Sigmoid colon (tissue), 7 donors: Measurements from ENCODE around the gene KLHL35. TPM values are rescaled to one million over a fixed set of nuclear protein-coding genes. Genes with fewer than 3 reads are reported as not detected.

Experiments used
- DNase-seq: peaks from one replicate; pipeline ENCODE4 v3.0.0-alpha.2; 2019
- H3K27ac ChIP-seq, 4 donors: fragments of 200-600 bp; sonication (generic); one replicate each; pipeline ENCODE4 v1.5.1; 2016 to 2019; ENCODE audit warnings: mild to moderate bottlenecking in 1 of 4
- H3K27me3 ChIP-seq, 3 donors: fragments of 200-600 bp; sonication (generic); one replicate each; pipeline ENCODE4 v1.5.1; 2019; ENCODE audit warnings: mild to moderate bottlenecking in 1 of 3
- H3K36me3 ChIP-seq, 4 donors: fragments of 200-600 bp; sonication (generic); one replicate each; pipeline ENCODE4 v1.5.1; 2016 to 2019
- H3K4me1 ChIP-seq, 4 donors: fragments of 200-600 bp; sonication (generic); one replicate each; pipeline ENCODE4 v1.5.1; 2017 to 2019
- H3K4me3 ChIP-seq, 4 donors: fragments of 200-600 bp; sonication (generic); one replicate each; pipeline ENCODE4 v1.5.1; 2017 to 2019; ENCODE audit warnings: mild to moderate bottlenecking in 2 of 4, moderate library complexity in 1 of 4
- H3K9me3 ChIP-seq, 4 donors: fragments of 200-600 bp in 3 of 4; sonication (generic) in 3 of 4; one replicate each; pipeline versions ENCODE4 v1.5.1 to v1.6.1; 2013 to 2019
- CTCF ChIP-seq, 4 experiments: fragments of 450-650 bp in 3 of 4; fragments of 200-600 bp in 1 of 4; IDR thresholded peaks; one replicate each; pipeline ENCODE4 v1.5.1; 2016 to 2019; ENCODE audit warnings: antibody characterized with exemption in 4 of 4, mild to moderate bottlenecking in 3 of 4, moderate library complexity in 2 of 4
- EP300 ChIP-seq, 4 donors: sonication (generic); formaldehyde crosslinking; IDR thresholded peaks; one replicate each; pipeline ENCODE4 v1.6.1; 2017; ENCODE audit warnings: antibody characterized with exemption in 4 of 4
- POLR2A ChIP-seq, 2 donors: fragments of 450-650 bp; IDR thresholded peaks; one replicate each; pipeline ENCODE4 v1.6.1; 2016; ENCODE audit warnings: antibody characterized with exemption in 2 of 2, mild to moderate bottlenecking in 2 of 2, moderate library complexity in 2 of 2
- POLR2AphosphoS5 ChIP-seq, 4 donors: sonication (generic); formaldehyde crosslinking; IDR thresholded peaks; one replicate each; pipeline ENCODE4 v1.6.1; 2017; ENCODE audit warnings: antibody characterized with exemption in 4 of 4
- WGBS, 2 donors: extraction: QIAGEN DNeasy Blood & Tissue Kit; methylation state at CpG; one replicate each; pipeline ENCODE4 v1.1.7; 2013; 5-methylcytosine and 5-hydroxymethylcytosine counted together
- intact Hi-C: fragments of 100-400 bp; cut with DNase I; formaldehyde crosslinking; loops from one replicate; pipeline ENCODE4 v1.15.1; 2023
- polyA plus RNA-seq, 3 donors: library from polyadenylated mRNA; stranded (reverse); fragments of 200-250 nt; gene quantifications; one replicate each; pipeline ENCODE4 v1.2.3, GENCODE V29; 2013
- total RNA-seq, 4 donors: library from RNA; depleted of rRNA; stranded (reverse); fragments of >200 nt; gene quantifications; one replicate each; pipeline ENCODE4 v1.1.0, GENCODE V29; 2016
- donor health status: healthy with polysubstance abuse.
- donor health status: Bipolar disorder and iron deficiency.
- donor health status: healthy.

The KLHL35 gene
- total and polyA plus RNA-seq, 7 donors, result 0.41 to 1.1 (median 0.81) TPM; not detected in 4

- WGBS, 2 donors, result 86 to 88% methylated on average over 10 of the region's 10 CpGs
- Histone ChIP-seq H3K4me1 (peaks cover 0 to 16% (median 4%) of the 10 kb centered on the region in 4 donors), H3K36me3 (no peaks in the 10 kb centered on the region), H3K27me3 (no peaks in the 10 kb centered on the region), H3K4me3 (no peak overlapping the region), H3K27ac (no peak overlapping the region), H3K9me3 (no peaks in the 10 kb centered on the region)
- TF ChIP-seq POLR2A (IDR thresholded peaks at IDR 0.05) (no peak), POLR2AphosphoS5 (IDR thresholded peaks at IDR 0.05) (no peak), CTCF (IDR thresholded peaks at IDR 0.05) (no peak), EP300 (IDR thresholded peaks at IDR 0.05) (no peak)
- DNase-seq, result no peak
- intact Hi-C loops, result no loop called here
These were observed 47.5 kb upstream of the KLHL35 start for GRCh38 chr11:75480185-75481175.

GRCh38 chr11:75479597-75480145 is 46.7 kb upstream of the KLHL35 start:
- WGBS, 2 donors, result 79 to 86% methylated on average over 4 of the region's 4 CpGs
- DNase-seq, result no peak
- Histone ChIP-seq H3K4me3 (no peak overlapping the region), H3K4me1 (peaks cover 0 to 20% (median 10%) of the 10 kb centered on the region in 4 donors), H3K36me3 (no peaks in the 10 kb centered on the region), H3K27me3 (no peaks in the 10 kb centered on the region), H3K9me3 (no peaks in the 10 kb centered on the region), H3K27ac (no peak overlapping the region)
- intact Hi-C loops, result no loop called here
- TF ChIP-seq POLR2AphosphoS5 (IDR thresholded peaks at IDR 0.05) (no peak), EP300 (IDR thresholded peaks at IDR 0.05) (no peak), CTCF (IDR thresholded peaks at IDR 0.05) (no peak), POLR2A (IDR thresholded peaks at IDR 0.05) (no peak)

- no peak overlapping the region for H3K4me3 ChIP-seq
- WGBS, 2 donors, result 77 to 87% methylated on average over 5 of the region's 5 CpGs
These were observed 46.0 kb upstream of the KLHL35 start for GRCh38 chr11:75478783-75479596.

GRCh38 chr11:75477614-75477935 is 44.6 kb upstream of the KLHL35 start:
- no peak overlapping the region for H3K27ac ChIP-seq
- no peaks in the 10 kb centered on the region for H3K36me3 ChIP-seq
- no peak overlapping the region for H3K4me3 ChIP-seq
- no peaks in the 10 kb centered on the region for H3K27me3 ChIP-seq
- TF ChIP-seq CTCF (IDR thresholded peaks at IDR 0.05) (no peak), POLR2A (IDR thresholded peaks at IDR 0.05) (no peak), EP300 (IDR thresholded peaks at IDR 0.05) (no peak), POLR2AphosphoS5 (IDR thresholded peaks at IDR 0.05) (no peak)
- 88 to 89% methylated on average over 12 of the region's 12 CpGs for WGBS, 2 donors
- no peak for DNase-seq
- H3K9me3 ChIP-seq, result no peaks in the 10 kb centered on the region
- peaks cover 0 to 20% (median 12%) of the 10 kb centered on the region in 4 donors for H3K4me1 ChIP-seq
- intact Hi-C loops, result no loop called here

More at GRCh38 chr11:75478783-75479596, 46.0 kb upstream of the KLHL35 start:
- DNase-seq, result no peak
- H3K27me3 ChIP-seq, result no peaks in the 10 kb centered on the region
- TF ChIP-seq POLR2AphosphoS5 (IDR thresholded peaks at IDR 0.05) (no peak), POLR2A (IDR thresholded peaks at IDR 0.05) (no peak), CTCF (IDR thresholded peaks at IDR 0.05) (no peak), EP300 (IDR thresholded peaks at IDR 0.05) (no peak)
- no peaks in the 10 kb centered on the region for H3K9me3 ChIP-seq
- no peak overlapping the region for H3K27ac ChIP-seq
- intact Hi-C loops, result no loop called here
- H3K4me1 ChIP-seq, result peaks cover 0 to 20% (median 12%) of the 10 kb centered on the region in 4 donors
- H3K36me3 ChIP-seq, result no peaks in the 10 kb centered on the region
